ENCODE data around the gene PIP5K1C. TPM values are rescaled to one million over a fixed set of nuclear protein-coding genes. Genes with fewer than 3 reads are reported as not detected.

PIP5K1C gene
- total and polyA plus RNA-seq, 9 of the 15 experiments (the other 6 are each of a cell fraction or from before 2014, with no cell fraction given), result 0.38 to 22.1 (median 4.1) TPM

- TF ChIP-seq ARHGAP35 (IDR thresholded peaks at IDR 0.05; ENCODE audit: partially characterized antibody), result no peak
- TF ChIP-seq BRD4 (IDR thresholded peaks at IDR 0.05), result 0 out of 2 replicates have a peak, but pooled peaks have one; percentile 31
- no peak for TF ChIP-seq ZNF212 (CRISPR knock-in tag; IDR thresholded peaks at IDR 0.05)
- no peak for TF ChIP-seq ZNF318 (IDR thresholded peaks at IDR 0.05; ENCODE audit: borderline replicate concordance in 1 of 2, low read depth in 1 of 2)
- TF ChIP-seq GTF2E2 (tag; IDR thresholded peaks at IDR 0.05), result 0 out of 2 replicates have a peak, but pooled peaks have one; percentile 33
- TF ChIP-seq ZNF174 (CRISPR knock-in tag; IDR thresholded peaks at IDR 0.05), result no peak
- TF ChIP-seq MCM3 (IDR thresholded peaks at IDR 0.05), result no peak
- TF ChIP-seq MYNN (IDR thresholded peaks at IDR 0.05), result no peak
- TF ChIP-seq MYNN (CRISPR knock-in tag; IDR thresholded peaks at IDR 0.05), result no peak
- no peak for TF ChIP-seq ZNF124 (CRISPR knock-in tag; IDR thresholded peaks at IDR 0.05)
- TF ChIP-seq BMI1 (IDR thresholded peaks at IDR 0.05; ENCODE audit: low read length), result no peak
- TF ChIP-seq CHAMP1 (IDR thresholded peaks at IDR 0.05), result no peak
- peak in 1 of 2 experiments; percentile 68; a peak in 2 of 4 replicates for TF ChIP-seq MLLT1 (IDR thresholded peaks at IDR 0.05)
- no peak for TF ChIP-seq SMC3 (conservative IDR thresholded peaks at IDR 0.05; ENCODE audit: insufficient read depth, low read depth, low read length)
- no peak for TF ChIP-seq MAFK (IDR thresholded peaks at IDR 0.05; ENCODE audit: low read length)
- TF ChIP-seq CBX8 (IDR thresholded peaks at IDR 0.05; ENCODE audit: borderline replicate concordance, extremely low read depth, low read depth, low read length, poor library complexity, severe bottlenecking), result no peak
Measured at GRCh38 chr19:3608079-3608641, 92.1 kb downstream of the PIP5K1C start (continued).
